CD4-positive, alpha-beta memory T cell (primary cell): ENCODE results near the gene TBCA. TPM values are rescaled to one million over a fixed set of nuclear protein-coding genes. Genes with fewer than 3 reads are reported as not detected.

ENCODE experiments used
- CTCF ChIA-PET: fragments of 350-600 bp; sonication (Branson Sonifier 250); formaldehyde crosslinking; loops from one replicate; lab custom pipeline; 2021; ENCODE audit warnings: inconsistent platforms; ENCODE audit not compliant: partially characterized antibody; lab: Charles Lee
- POLR2A ChIA-PET: fragments of 350-600 bp; sonication (Branson Sonifier 250); formaldehyde crosslinking; loops from one replicate; lab custom pipeline; 2021; ENCODE audit not compliant: partially characterized antibody; lab: Charles Lee
- DNase-seq, 5 donors: peaks; one replicate each; pipeline versions ENCODE4 v3.0.0 to v3.0.0-alpha.2; 2020 to 2022; ENCODE audit warnings: mixed read lengths in 1 of 5
- H3K27ac ChIP-seq: one replicate; pipeline ENCODE4 v1.7.0; 2013; ENCODE audit warnings: low read depth, low read length
- H3K27me3 ChIP-seq: 2 replicates; pipeline ENCODE4 v1.7.0; 2013; ENCODE audit warnings: mild to moderate bottlenecking, low read length, moderate library complexity; ENCODE audit not compliant: insufficient read depth
- H3K36me3 ChIP-seq: 2 replicates; pipeline ENCODE4 v1.7.0; 2013; ENCODE audit warnings: mild to moderate bottlenecking, low read length, moderate library complexity; ENCODE audit not compliant: insufficient read depth
- H3K4me1 ChIP-seq: 2 replicates; pipeline ENCODE4 v1.7.0; 2013; ENCODE audit warnings: mild to moderate bottlenecking, low read length, moderate library complexity; ENCODE audit not compliant: insufficient read depth
- H3K4me3 ChIP-seq, 2 donors: one replicate each; pipeline ENCODE4 v1.7.0; 2013; ENCODE audit warnings: low read length in 2 of 2, mild to moderate bottlenecking in 1 of 2
- H3K9me3 ChIP-seq, 2 donors: one replicate each; pipeline ENCODE4 v1.7.0; 2013; ENCODE audit warnings: low read length in 2 of 2, control low read depth in 1 of 2; ENCODE audit not compliant: control insufficient read depth in 1 of 2
- H3K27ac Mint-ChIP-seq, 7 donors: one replicate each; pipeline ENCODE4 v1.8.0; 2020 to 2021; ENCODE audit warnings: mixed read lengths in 7 of 7, mild to moderate bottlenecking in 6 of 7, inconsistent platforms in 3 of 7, moderate library complexity in 3 of 7
- H3K27me3 Mint-ChIP-seq, 2 donors: one replicate each; pipeline ENCODE4 v1.8.0; 2020 to 2021; ENCODE audit warnings: mixed read lengths in 2 of 2
- H3K36me3 Mint-ChIP-seq, 2 donors: one replicate each; pipeline ENCODE4 v1.8.0; 2020 to 2021; ENCODE audit warnings: mixed read lengths in 2 of 2, inconsistent platforms in 1 of 2, mild to moderate bottlenecking in 1 of 2
- H3K4me1 Mint-ChIP-seq, 4 donors: one replicate each; pipeline ENCODE4 v1.8.0; 2020 to 2021; ENCODE audit warnings: mixed read lengths in 4 of 4, mild to moderate bottlenecking in 1 of 4
- H3K4me3 Mint-ChIP-seq, 8 donors: one replicate each; pipeline ENCODE4 v1.8.0; 2020 to 2021; ENCODE audit warnings: mixed read lengths in 8 of 8, mild to moderate bottlenecking in 7 of 8, moderate library complexity in 6 of 8, inconsistent platforms in 3 of 8
- H3K9me3 Mint-ChIP-seq, 8 donors: one replicate each; pipeline ENCODE4 v1.8.0; 2020 to 2021; ENCODE audit warnings: mixed read lengths in 8 of 8, mild to moderate bottlenecking in 5 of 8, inconsistent platforms in 3 of 8, moderate library complexity in 1 of 8
- intact Hi-C: fragments of 100-400 bp; cut with micrococcal nuclease; formaldehyde crosslinking; loops from one replicate; pipeline ENCODE4 v1.15.1; 2023
- polyA plus RNA-seq, 2 donors: library from polyadenylated mRNA; unstranded; fragments of 300-500 nt; fragmentation: Illumina TruSeq; gene quantifications; one replicate each; pipeline ENCODE4 v1.2.3, GENCODE V29; 2021
- total RNA-seq, 2 experiments: library from RNA; stranded (reverse); gene quantifications; one replicate each; pipeline ENCODE4 v1.2.3, GENCODE V29; 2021

Gene TBCA
- total and polyA plus RNA-seq, 4 experiments from 2014 or later: 80.4 to 200 (median 138) TPM

GRCh38 chr5:77797136-77797535 lies 21.0 kb upstream of the TBCA start:
- POLR2A ChIA-PET: no interaction called here
- no peaks in the 10 kb centered on the region for H3K9me3 ChIP-seq
- peaks cover 0 to 5% of the 10 kb centered on the region in 2 donors for H3K36me3 Mint-ChIP-seq
- no peaks in the 10 kb centered on the region for H3K36me3 ChIP-seq
- peaks cover 2 to 38% (median 30%) of the 10 kb centered on the region in 8 donors for H3K9me3 Mint-ChIP-seq
- H3K27ac ChIP-seq: no peak overlapping the region
- peaks cover 5% of the 10 kb centered on the region for H3K4me1 ChIP-seq
- no peak overlapping the region for H3K27ac Mint-ChIP-seq
- intact Hi-C loops: no loop called here
- peaks cover 24 to 29% of the 10 kb centered on the region in 2 donors for H3K27me3 Mint-ChIP-seq
- DNase-seq: no peak
- no peak overlapping the region for H3K4me3 ChIP-seq
- CTCF ChIA-PET: no interaction called here
- H3K27me3 ChIP-seq: no peaks in the 10 kb centered on the region
- H3K4me3 Mint-ChIP-seq: no peak overlapping the region
- peaks cover 0 to 8% (median 3%) of the 10 kb centered on the region in 4 donors for H3K4me1 Mint-ChIP-seq

DNA sequence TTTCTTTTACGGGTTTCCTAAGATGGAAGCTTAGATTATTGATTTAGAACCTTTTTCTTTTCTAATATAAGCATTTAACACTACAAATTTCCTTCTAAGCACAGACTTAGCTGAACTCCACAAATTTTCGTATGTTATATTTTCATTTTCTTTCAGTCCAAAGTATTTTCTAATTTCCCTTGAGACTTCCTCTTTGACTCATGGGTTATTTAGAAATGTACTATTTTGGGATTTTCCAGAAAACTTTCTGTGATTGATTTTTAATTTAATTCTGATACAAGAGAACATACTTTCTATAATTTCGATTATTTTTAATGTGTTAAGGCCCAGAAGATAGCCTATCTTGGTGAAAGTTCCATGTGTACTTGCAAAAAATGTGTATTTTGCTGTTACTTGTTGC lies 19.7 kb upstream of the TBCA start:
- Mint-ChIP-seq H3K4me1 (peaks cover 0 to 8% (median 3%) of the 10 kb centered on the region in 4 donors), H3K27ac (no peak overlapping the region), H3K9me3 (peaks cover 2 to 27% (median 20%) of the 10 kb centered on the region in 8 donors), H3K27me3 (peaks cover 25 to 29% of the 10 kb centered on the region in 2 donors), H3K36me3 (peaks cover 0 to 1% of the 10 kb centered on the region in 2 donors), H3K4me3 (no peak overlapping the region)
- POLR2A ChIA-PET: no interaction called here
- Histone ChIP-seq H3K27ac (no peak overlapping the region), H3K36me3 (no peaks in the 10 kb centered on the region), H3K4me3 (no peak overlapping the region), H3K27me3 (no peaks in the 10 kb centered on the region), H3K4me1 (peaks cover 5% of the 10 kb centered on the region), H3K9me3 (no peaks in the 10 kb centered on the region)
- CTCF ChIA-PET: no interaction called here
- no peak for DNase-seq
- intact Hi-C loops: no loop called here

DNA sequence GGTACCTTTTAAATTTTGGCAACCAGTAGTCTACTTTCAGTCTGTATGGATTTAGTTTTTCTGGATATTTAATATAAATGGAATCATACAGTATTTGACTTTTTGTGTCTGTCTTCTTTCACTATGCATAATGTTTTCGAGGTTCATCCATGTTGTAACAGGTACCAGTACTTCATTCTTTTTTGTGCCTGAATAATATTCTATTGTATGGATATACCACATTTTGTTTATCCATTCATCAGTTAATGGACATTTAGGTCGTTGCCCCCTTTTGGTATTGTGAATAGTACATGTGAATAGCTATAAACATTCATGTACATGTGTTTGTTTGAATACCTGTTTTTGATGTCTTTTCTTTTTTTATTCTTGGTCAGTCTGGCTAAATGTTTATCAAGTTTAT lies 19.1 kb upstream of the TBCA start:
- peaks cover 0 to 25% (median 17%) of the 10 kb centered on the region in 8 donors for H3K9me3 Mint-ChIP-seq
- Histone ChIP-seq H3K27ac (no peak overlapping the region), H3K4me1 (peaks cover 5% of the 10 kb centered on the region), H3K4me3 (no peak overlapping the region), H3K36me3 (no peaks in the 10 kb centered on the region), H3K27me3 (no peaks in the 10 kb centered on the region), H3K9me3 (no peaks in the 10 kb centered on the region)
- intact Hi-C loops: no loop called here
- peaks cover 25 to 29% of the 10 kb centered on the region in 2 donors for H3K27me3 Mint-ChIP-seq
- H3K27ac Mint-ChIP-seq: no peak overlapping the region
- DNase-seq: no peak
- no peak overlapping the region for H3K4me3 Mint-ChIP-seq
- no peaks in the 10 kb centered on the region for H3K36me3 Mint-ChIP-seq
- ChIA-PET CTCF (no interaction called here), POLR2A (no interaction called here)
- H3K4me1 Mint-ChIP-seq: peaks cover 0 to 8% (median 3%) of the 10 kb centered on the region in 4 donors

DNA sequence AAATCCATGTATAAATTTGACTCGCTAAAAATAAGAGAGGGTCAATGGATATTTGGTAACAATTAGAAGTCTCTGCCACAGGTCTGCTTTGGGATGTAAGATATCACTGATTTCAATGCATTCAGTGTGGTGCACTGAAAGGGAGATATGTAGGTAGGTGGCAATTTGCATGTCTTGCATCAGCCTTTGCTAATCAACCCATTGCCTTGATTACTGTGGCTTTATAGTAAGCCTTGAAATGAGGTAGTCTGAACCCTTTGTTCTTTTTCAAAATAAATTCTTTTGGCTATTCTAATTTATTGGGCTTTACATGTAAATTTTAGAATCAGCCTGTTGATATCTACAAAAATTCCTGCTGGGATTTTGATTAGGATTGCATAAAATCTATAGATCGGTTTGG lies 15.8 kb upstream of the TBCA start:
- ChIA-PET CTCF (no interaction called here), POLR2A (no interaction called here)
- peaks cover 3% of the 10 kb centered on the region for H3K27me3 ChIP-seq

DNA sequence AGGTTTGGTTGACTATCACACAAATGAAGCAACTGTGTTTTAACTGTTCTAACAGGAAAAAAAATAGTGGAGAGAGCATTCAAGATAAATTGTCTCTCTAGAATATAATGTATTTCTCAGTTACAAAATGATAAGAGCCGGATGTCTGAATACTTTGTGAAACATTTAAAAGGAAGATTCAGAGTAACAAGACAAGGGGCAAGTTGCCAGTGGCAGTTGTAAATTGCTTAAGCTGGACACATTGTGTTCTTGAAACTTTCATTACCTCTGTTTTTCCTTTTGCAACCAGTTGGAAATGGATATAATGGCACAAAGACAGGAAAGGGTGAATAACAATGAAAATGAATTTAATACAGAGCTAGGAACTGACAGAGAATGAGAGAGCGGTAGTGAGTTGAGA lies 15.2 kb upstream of the TBCA start:
- peaks cover 3% of the 10 kb centered on the region for H3K27me3 ChIP-seq
- no peak overlapping the region for H3K27ac Mint-ChIP-seq
- H3K4me3 ChIP-seq: no peak overlapping the region
- no peaks in the 10 kb centered on the region for H3K4me1 Mint-ChIP-seq
- no peaks in the 10 kb centered on the region for H3K4me1 ChIP-seq
- intact Hi-C loops: no loop called here
- DNase-seq: no peak
- no peak overlapping the region for H3K4me3 Mint-ChIP-seq
- H3K27me3 Mint-ChIP-seq: peaks cover 5 to 11% of the 10 kb centered on the region in 2 donors
- POLR2A ChIA-PET: no interaction called here
- H3K9me3 Mint-ChIP-seq: peaks cover 0 to 8% (median 5%) of the 10 kb centered on the region in 8 donors
- H3K27ac ChIP-seq: no peak overlapping the region
- CTCF ChIA-PET: no interaction called here
- no peaks in the 10 kb centered on the region for H3K36me3 ChIP-seq
- H3K36me3 Mint-ChIP-seq: no peaks in the 10 kb centered on the region
- H3K9me3 ChIP-seq: no peaks in the 10 kb centered on the region

More for the DNA sequence above, 15.8 kb upstream of the TBCA start:
- Histone ChIP-seq H3K4me3 (no peak overlapping the region), H3K4me1 (no peaks in the 10 kb centered on the region), H3K9me3 (no peaks in the 10 kb centered on the region), H3K27ac (no peak overlapping the region), H3K36me3 (no peaks in the 10 kb centered on the region)
- peaks cover 0 to 8% (median 5%) of the 10 kb centered on the region in 8 donors for H3K9me3 Mint-ChIP-seq
- no peak for DNase-seq
- H3K27ac Mint-ChIP-seq: no peak overlapping the region
- peaks cover 0 to under 1% (median 0%) of the 10 kb centered on the region in 4 donors for H3K4me1 Mint-ChIP-seq
- no peak overlapping the region for H3K4me3 Mint-ChIP-seq
- H3K36me3 Mint-ChIP-seq: no peaks in the 10 kb centered on the region
- H3K27me3 Mint-ChIP-seq: peaks cover 10 to 11% of the 10 kb centered on the region in 2 donors
- intact Hi-C loops: no loop called here

DNA sequence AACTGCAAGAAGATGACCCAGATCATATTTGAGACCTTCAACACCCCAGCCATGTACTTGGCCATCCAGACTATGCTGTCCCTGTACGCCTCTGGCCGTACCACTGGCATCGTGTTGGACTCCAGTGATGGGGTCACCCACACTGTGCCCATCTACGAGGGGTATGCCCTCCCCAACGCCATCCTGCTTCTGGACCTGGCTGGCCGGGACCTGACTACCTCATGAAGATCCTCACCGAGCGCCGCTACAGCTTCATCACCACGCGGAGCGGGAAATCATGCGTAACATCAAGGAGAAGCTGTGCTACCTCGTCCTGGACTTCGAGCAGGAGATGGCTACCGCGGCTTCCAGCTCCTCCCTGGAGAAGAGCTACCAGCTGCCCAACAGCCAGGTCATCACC lies 9.1 kb upstream of the TBCA start:
- ChIA-PET CTCF (interaction anchor here (0.6 kb wide), 1 partner anchor 573 kb away, joined by 3 read pairs; no protein-coding TSS in a partner anchor), POLR2A (no interaction called here)
- Mint-ChIP-seq H3K4me3 (no peak overlapping the region), H3K4me1 (no peaks in the 10 kb centered on the region), H3K9me3 (peaks cover 0 to 2% (median 0%) of the 10 kb centered on the region in 8 donors), H3K27ac (no peak overlapping the region), H3K27me3 (peaks cover 5 to 8% of the 10 kb centered on the region in 2 donors), H3K36me3 (no peaks in the 10 kb centered on the region)
- Histone ChIP-seq H3K27me3 (peaks cover 3% of the 10 kb centered on the region), H3K4me1 (no peaks in the 10 kb centered on the region), H3K36me3 (no peaks in the 10 kb centered on the region), H3K9me3 (no peaks in the 10 kb centered on the region), H3K4me3 (no peak overlapping the region), H3K27ac (no peak overlapping the region)
- intact Hi-C loops: no loop called here
- no peak for DNase-seq

GRCh38 chr5:77784735-77785134 lies 8.6 kb upstream of the TBCA start:
- no peak overlapping the region for H3K4me3 Mint-ChIP-seq
- ChIA-PET POLR2A (no interaction called here), CTCF (no interaction called here)
- H3K27ac Mint-ChIP-seq: no peak overlapping the region
- peaks cover 3% of the 10 kb centered on the region for H3K27me3 ChIP-seq
- H3K27ac ChIP-seq: no peak overlapping the region
- intact Hi-C loops: no loop called here
- H3K36me3 ChIP-seq: no peaks in the 10 kb centered on the region
- H3K9me3 ChIP-seq: no peaks in the 10 kb centered on the region
- peaks cover 5 to 8% of the 10 kb centered on the region in 2 donors for H3K27me3 Mint-ChIP-seq
- no peaks in the 10 kb centered on the region for H3K4me1 Mint-ChIP-seq
- H3K4me1 ChIP-seq: no peaks in the 10 kb centered on the region
- no peaks in the 10 kb centered on the region for H3K36me3 Mint-ChIP-seq
- peaks cover 0 to 2% (median 0%) of the 10 kb centered on the region in 8 donors for H3K9me3 Mint-ChIP-seq
- no peak overlapping the region for H3K4me3 ChIP-seq
- no peak for DNase-seq
